KMS-11 (cell line): ENCODE results near the gene HIBADH.

ENCODE experiments used
- H2AFZ ChIP-seq: fragments of 200-600 bp; sonication (generic); 2 replicates; pipeline ENCODE4 v1.6.1; 2016; ENCODE audit warnings: antibody characterized with exemption, mixed run types, low read depth
- H3K27ac ChIP-seq: fragments of 200-600 bp; sonication (generic); 2 replicates; pipeline ENCODE4 v1.6.1; 2016; ENCODE audit warnings: mild to moderate bottlenecking, mixed run types
- H3K27me3 ChIP-seq: fragments of 200-600 bp; sonication (generic); 2 replicates; pipeline ENCODE4 v1.6.1; 2017; ENCODE audit warnings: mild to moderate bottlenecking, low read depth, mixed run types, moderate library complexity; ENCODE audit not compliant: insufficient read depth
- H3K36me3 ChIP-seq: fragments of 200-600 bp; sonication (generic); 2 replicates; pipeline ENCODE4 v1.6.1; 2017; ENCODE audit warnings: mild to moderate bottlenecking, mixed run types; ENCODE audit not compliant: insufficient read depth
- H3K4me1 ChIP-seq: fragments of 200-600 bp; sonication (generic); 2 replicates; pipeline ENCODE4 v1.6.1; 2016; ENCODE audit warnings: mild to moderate bottlenecking, low read depth, mixed run types; ENCODE audit not compliant: poor library complexity, severe bottlenecking
- H3K4me2 ChIP-seq: fragments of 200-600 bp; sonication (generic); 2 replicates; pipeline ENCODE4 v1.7.0; 2016; ENCODE audit warnings: mild to moderate bottlenecking, mixed run types
- H3K4me3 ChIP-seq: fragments of 200-600 bp; sonication (generic); IDR thresholded peaks from 2 replicates; pipeline ENCODE4 v1.6.1; 2017; ENCODE audit warnings: low read depth, low read length, mixed read lengths; ENCODE audit not compliant: insufficient read depth
- H3K79me2 ChIP-seq: fragments of 200-600 bp; sonication (generic); 2 replicates; pipeline ENCODE4 v1.6.1; 2016; ENCODE audit warnings: low read depth, mixed run types; ENCODE audit not compliant: insufficient read depth
- H3K9ac ChIP-seq: fragments of 200-600 bp; sonication (generic); 2 replicates; pipeline ENCODE4 v1.6.1; 2016; ENCODE audit warnings: mild to moderate bottlenecking, mixed run types
- H4K20me1 ChIP-seq: fragments of 200-600 bp; sonication (generic); 2 replicates; pipeline ENCODE4 v1.6.1; 2016; ENCODE audit warnings: mild to moderate bottlenecking, mixed run types; ENCODE audit not compliant: insufficient read depth
- CTCF ChIP-seq: fragments of 200-600 bp; sonication (generic); conservative IDR thresholded peaks from 2 replicates; pipeline ENCODE4 v1.6.1; 2017; ENCODE audit warnings: low read depth, mild to moderate bottlenecking, antibody characterized with exemption, low read length, moderate library complexity, mixed read lengths

The HIBADH gene

GRCh38 chr7:27616914-27617548, 45.7 kb downstream of the HIBADH start:
- no peak for TF ChIP-seq CTCF
- Histone ChIP-seq H3K9ac (no peak overlapping the region), H3K27ac (no peak overlapping the region), H3K27me3 (no peaks in the 10 kb centered on the region), H3K4me3 (no peak overlapping the region), H3K4me2 (no peak overlapping the region), H4K20me1 (no peaks in the 10 kb centered on the region), H3K79me2 (no peaks in the 10 kb centered on the region), H2AFZ (no peak overlapping the region), H3K36me3 (no peaks in the 10 kb centered on the region), H3K4me1 (no peaks in the 10 kb centered on the region)

- Histone ChIP-seq H3K27me3 (no peaks in the 10 kb centered on the region), H3K4me2 (no peak overlapping the region), H3K9ac (no peak overlapping the region), H2AFZ (no peak overlapping the region), H3K4me3 (no peak overlapping the region), H4K20me1 (no peaks in the 10 kb centered on the region), H3K36me3 (no peaks in the 10 kb centered on the region), H3K27ac (no peak overlapping the region), H3K79me2 (no peaks in the 10 kb centered on the region), H3K4me1 (no peaks in the 10 kb centered on the region)
- no peak for TF ChIP-seq CTCF
These were observed 46.5 kb downstream of the HIBADH start for GRCh38 chr7:27616186-27616491.

GRCh38 chr7:27615420-27616185, 47.1 kb downstream of the HIBADH start:
- Histone ChIP-seq H3K4me3 (no peak overlapping the region), H3K9ac (no peak overlapping the region), H2AFZ (no peak overlapping the region), H3K27me3 (no peaks in the 10 kb centered on the region), H3K27ac (no peak overlapping the region), H3K36me3 (no peaks in the 10 kb centered on the region), H4K20me1 (no peaks in the 10 kb centered on the region), H3K4me2 (no peak overlapping the region), H3K4me1 (no peaks in the 10 kb centered on the region), H3K79me2 (no peaks in the 10 kb centered on the region)
- no peak for TF ChIP-seq CTCF

GRCh38 chr7:27614095-27614494, 48.6 kb downstream of the HIBADH start:
- no peaks in the 10 kb centered on the region for H4K20me1 ChIP-seq
- no peaks in the 10 kb centered on the region for H3K27me3 ChIP-seq
- H3K79me2 ChIP-seq = no peaks in the 10 kb centered on the region
- TF ChIP-seq CTCF = no peak
- no peak overlapping the region for H2AFZ ChIP-seq
- H3K4me2 ChIP-seq = no peak overlapping the region
- no peaks in the 10 kb centered on the region for H3K4me1 ChIP-seq
- H3K27ac ChIP-seq = no peak overlapping the region
- H3K9ac ChIP-seq = no peak overlapping the region
- H3K4me3 ChIP-seq = no peak overlapping the region
- no peaks in the 10 kb centered on the region for H3K36me3 ChIP-seq
